GM04503 (cell line): ENCODE measurements around the gene FAM200A.
"Not testable (repeated sequence)": the region's sequence is repeated elsewhere in the genome, so short reads cannot be mapped to it uniquely, and the experiment has no call there.

Experiments used
- DNase-seq: peaks from one replicate; pipeline ENCODE4 v3.0.0-alpha.2; 2012; ENCODE audit warnings: low read depth

The FAM200A gene

GRCh38 chr7:99551767-99552463, at the start of gene FAM200A:
Gene FAM200A (minus strand): TSS chr7:99552114. CDS start chr7:99548407, 3,707 bp downstream.
- peak; percentile 71 for DNase-seq

DNA sequence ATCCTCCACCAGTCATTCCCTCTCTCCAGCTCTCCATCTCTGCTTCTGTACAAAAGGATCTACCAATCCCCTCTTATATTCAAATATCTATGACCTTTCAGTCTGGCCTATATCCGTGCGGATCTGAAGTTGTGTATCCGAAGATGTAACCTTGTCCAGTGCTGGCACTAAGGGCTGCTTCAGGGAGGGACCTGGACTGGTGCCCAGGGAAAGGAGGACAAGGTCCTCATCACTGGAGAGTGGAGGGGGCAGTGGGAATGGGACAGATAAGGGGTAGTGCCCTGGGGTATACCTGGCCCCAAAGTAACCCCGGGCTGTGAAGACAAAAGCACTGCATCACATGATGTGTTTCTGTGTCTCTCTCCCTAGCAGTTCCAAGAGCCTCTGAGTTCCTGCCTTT, 47.9 kb upstream of the FAM200A start:
- DNase-seq, result no peak

DNA sequence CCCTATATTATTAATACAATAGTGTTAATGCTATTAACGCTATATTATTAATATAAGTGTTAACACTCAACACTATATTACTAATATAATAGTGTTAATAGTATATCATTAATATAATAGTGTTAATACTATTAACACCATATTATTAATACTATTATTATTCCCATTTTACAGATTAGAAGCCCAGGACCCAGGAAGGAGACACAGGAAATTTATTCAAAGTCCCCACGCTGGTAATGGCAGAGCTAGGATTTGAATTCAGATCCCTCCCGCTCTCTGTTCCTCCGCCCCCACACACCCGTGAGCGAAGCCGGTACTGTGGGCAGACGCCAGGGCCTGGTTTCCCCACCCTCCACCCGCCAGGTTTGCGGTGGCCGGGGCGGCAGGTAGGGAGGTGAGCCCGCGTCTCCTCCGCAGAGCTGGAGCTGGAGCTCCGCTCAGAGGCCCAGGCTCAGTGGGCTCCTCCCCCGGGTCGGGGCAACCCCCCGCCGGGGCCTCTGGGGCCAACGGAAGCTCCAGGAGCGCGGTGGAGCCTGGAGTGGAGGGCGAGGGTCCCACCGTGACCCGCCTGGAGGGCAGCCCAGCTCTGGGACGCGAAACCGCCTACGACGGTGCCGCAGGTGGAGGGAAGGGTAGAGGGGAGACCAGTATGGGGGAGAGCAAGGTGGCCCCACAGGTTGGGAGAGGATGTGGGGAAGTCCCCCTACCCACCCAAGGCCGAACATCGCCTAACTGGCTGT, 46.0 kb upstream of the FAM200A start, which contains the start of gene TMEM225B:
Gene TMEM225B, plus strand, starts transcription at position 506 of the 740 bp plus-strand sequence. CDS start 6,122 bp downstream, outside the sequence.
- no peak for DNase-seq

- no peak for DNase-seq
These were observed 44.6 kb upstream of the FAM200A start for GRCh38 chr7:99596408-99596955.

- DNase-seq, result no peak
These were observed 43.2 kb upstream of the FAM200A start for GRCh38 chr7:99594948-99595745.

- no peak for DNase-seq
These were observed 37.0 kb upstream of the FAM200A start for GRCh38 chr7:99588868-99589267.

GRCh38 chr7:99580778-99581332, 28.9 kb upstream of the FAM200A start:
- DNase-seq, result not testable (repeated sequence)

DNA sequence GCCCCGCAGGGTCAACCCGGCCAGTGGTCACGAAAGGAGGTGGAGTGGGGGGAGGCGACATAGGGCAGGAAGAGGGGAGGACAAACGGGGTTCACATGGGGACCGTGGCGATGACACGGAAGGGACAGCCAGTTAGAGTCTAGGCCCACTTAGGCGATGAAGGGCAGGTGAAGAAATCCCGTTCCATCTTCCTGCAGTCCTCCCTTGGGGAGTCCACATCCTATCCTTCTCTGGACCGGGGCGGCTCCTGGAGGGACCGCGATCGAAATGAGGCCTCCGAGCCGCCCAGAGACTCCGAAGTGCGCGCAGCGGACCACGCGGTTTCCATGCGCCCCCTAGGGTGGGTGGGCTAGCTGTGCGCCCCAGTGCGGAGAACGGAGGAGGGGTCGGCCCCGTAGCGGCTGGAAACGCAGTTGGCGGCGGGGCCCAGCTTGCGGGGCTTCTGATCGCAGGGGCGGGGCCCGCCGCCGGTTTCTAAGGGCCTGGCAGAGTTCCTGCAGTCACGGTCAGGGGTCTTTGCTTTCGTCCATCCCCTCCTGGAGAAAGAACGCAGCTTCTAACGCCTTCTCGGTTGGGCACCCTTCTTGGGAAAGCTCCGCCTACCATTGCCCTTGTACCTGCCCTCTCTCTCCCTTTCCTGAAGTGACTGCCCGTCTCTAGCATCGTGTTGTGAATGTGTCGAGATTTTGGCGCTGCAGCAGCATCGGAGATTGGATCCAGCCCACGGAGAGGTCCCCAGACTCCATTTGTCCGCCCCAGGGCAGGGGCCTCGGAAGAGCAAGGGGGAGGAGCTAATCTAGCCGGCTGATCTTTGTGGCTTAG, 28.3 kb upstream of the FAM200A start:
- DNase-seq, result no peak

DNA sequence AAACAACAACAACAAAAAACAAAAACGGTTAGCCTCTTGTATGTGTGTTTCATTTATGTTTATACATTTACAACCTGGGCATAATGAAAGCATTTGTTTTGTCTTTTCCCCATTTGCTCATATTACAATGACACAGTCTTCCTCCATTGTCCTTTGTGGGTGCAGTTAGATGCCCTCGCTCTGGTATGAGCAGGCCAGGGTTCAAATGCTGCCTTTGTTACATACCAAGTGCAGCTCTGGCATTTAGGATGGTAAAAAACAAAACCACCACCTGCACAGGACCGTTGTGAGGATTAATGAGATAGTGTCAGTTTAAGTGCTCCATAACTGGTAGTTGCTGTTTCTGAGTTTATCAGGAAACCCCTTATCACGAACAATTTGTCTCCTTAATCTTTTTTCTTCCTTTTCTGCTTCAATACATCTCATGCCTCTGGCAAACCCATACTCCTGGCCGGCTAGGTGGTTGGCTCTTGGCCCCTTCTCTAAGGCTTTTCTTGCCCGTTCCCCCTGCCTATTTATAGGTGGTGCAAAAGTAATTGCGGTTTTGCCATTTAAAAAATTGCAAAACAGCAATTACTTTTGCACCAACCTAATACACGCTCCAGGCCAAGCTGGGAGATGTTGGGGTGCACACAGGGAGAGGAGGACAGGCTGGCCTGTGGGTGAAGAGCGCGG, 27.5 kb upstream of the FAM200A start:
- DNase-seq, result no peak

DNA sequence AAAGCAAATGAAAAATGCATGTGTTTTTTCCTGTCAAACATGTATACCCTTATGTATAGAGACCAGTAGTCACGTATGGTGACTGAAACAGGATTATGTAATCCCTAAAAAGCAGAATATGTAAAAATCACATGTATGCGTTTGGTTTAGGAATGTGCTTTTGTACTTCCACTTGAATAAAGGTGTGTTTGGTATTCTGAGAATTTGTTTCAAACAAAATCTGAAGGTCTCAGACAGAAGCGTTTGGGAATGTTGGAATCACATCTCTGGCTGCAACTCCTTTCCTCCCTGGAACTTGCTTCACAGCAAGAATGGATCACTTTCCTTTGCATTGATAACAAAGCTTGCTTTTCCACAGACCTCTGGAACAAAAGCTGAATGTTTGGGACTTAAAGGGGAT, 24.3 kb upstream of the FAM200A start:
- DNase-seq, result no peak

DNA sequence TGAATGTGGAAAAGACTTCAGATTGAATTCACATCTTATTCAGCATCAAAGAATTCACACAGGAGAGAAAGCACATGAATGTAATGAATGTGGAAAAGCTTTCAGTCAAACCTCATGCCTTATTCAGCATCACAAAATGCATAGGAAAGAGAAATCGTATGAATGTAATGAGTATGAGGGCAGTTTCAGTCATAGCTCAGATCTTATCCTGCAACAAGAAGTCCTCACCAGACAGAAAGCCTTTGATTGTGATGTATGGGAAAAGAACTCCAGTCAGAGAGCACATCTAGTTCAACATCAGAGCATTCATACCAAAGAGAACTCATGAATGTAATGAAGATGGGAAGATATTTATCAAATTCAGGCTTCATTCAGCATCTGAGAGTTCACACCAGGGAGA, 21.3 kb upstream of the FAM200A start:
- no peak for DNase-seq

DNA sequence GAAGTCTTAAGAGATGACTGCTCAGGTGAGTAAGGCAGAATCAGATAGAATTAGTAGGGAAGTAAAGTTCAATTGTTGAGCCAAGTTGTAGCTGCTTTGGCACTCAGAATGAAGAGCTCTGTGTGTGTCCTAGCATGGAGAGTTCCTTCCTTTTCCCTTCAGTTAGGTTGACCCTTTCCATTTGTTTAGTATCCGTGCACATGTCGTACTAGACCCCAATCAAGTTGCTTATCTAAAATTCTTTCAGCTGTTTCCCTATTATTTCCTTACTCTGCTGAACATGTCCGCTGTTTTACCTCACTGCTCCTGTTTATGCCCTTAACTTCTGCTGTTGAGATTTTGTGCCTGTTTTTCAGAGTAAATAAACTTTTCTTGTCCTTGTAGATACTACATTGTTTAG, 19.9 kb upstream of the FAM200A start:
- no peak for DNase-seq

GRCh38 chr7:99568770-99569169, 16.9 kb upstream of the FAM200A start:
- DNase-seq, result not testable (repeated sequence)

DNA sequence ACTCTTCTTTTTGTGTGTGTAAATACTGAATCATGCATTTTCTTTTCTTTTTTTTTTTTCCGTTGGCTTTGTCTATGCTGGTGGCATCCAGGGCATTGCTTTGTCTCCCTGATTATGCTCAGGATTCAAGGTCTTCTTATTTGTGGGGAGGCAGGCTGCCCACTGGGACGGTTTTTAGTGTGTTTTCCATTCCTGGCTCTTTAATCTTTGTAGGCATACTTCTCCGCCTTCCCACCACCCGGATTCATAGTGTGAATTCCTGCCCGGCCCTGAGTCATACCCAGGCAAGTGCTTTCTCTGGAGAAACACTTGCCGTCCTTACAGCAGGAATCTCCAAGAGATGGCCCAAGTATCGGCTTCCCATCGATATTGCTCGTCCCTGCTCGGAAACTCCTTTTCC, 11.7 kb upstream of the FAM200A start:
- peak; percentile 49 for DNase-seq

DNA sequence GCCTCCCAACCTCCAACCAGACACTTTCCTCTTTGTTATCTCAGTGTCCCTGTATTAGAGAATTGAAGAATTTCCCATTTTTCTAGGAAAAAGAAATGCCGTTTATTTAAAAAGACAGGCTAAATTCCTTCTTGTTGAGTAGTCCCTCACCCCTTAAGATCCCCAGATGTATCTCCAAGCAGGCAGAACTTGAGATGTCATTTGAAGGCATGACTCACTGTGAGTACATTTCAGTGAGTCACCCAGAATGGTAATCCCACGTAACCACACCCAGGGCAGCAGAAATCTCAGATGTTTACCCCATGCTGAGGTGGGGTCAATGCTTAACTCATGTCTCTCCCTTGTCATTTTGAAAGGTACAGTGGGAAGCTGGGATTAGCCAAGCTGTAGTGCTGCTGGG, 10.9 kb upstream of the FAM200A start:
- DNase-seq, result peak; percentile 97

DNA sequence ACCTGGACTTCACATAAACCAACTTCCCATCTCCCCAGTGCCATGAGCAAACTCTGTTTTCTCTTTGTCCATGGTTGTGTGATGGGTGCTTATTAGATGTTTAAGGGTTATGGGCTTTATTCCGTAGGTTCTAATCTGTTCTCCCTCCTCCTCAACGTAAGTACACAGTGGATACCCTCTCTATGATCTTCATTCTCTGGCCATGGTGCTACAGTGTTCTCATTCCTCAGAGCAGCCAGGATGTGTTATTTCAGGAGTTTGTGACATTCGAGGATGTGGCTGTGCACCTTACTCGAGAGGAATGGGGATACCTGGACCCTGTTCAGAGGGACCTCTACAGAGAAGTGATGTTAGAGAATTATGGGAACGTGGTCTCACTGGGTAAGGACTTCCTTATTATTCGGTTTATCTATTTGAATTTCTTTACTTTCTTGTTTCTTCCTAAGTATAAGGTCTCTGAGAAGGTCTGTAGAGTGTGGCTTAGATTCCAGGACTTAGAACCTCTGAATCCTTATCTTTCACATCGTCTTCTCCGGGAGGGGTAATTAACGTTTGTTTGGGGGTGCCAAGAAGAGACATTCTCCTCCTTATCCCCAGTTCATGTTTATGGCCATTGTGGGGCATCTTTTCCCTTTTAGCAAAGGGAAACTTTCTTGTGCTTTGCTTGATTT, 10.3 kb upstream of the FAM200A start:
- no peak for DNase-seq

GRCh38 chr7:99561737-99562051, 9.8 kb upstream of the FAM200A start:
- no peak for DNase-seq

- DNase-seq, result no peak
These were observed 9.2 kb upstream of the FAM200A start for GRCh38 chr7:99560834-99561736.
